ENCODE data around the gene HSD17B13. TPM values are rescaled to one million over a fixed set of nuclear protein-coding genes. Genes with fewer than 3 reads are reported as not detected.

Gene HSD17B13
- total RNA-seq, 1 experiment from 2014 or later = not detected

DNA sequence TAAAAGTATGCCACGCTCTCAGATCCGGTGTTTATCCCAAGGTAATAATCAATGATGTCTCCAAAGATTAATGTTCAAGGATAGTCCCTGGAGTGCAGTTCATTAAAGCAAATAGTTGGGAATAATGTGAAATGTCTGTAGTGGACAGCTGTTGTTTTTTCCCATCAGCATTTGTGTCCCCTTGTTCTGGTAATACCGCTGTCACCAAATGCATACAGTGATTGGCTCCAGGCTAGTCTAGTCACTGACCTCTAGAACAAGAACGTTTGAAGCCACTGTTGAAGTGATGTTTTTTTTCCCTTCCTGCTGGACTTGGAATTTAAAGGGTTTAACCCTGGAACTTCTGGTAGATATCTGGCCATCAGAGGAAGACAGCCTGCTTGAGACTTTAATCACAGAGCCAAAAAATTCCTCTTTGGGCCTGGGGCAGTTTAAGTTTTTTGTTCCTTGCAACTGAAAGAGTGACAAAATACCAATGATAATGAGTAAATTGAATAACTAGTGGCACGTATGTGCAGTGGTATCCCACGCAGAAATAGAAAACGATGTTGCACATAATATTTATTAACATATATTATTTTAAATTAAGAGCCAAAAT is 37.8 kb upstream of the HSD17B13 start:
- no peak for DNase-seq (ENCODE audit: low spot score)
- H3K27ac Mint-ChIP-seq = no peak overlapping the region
- ATAC-seq = no peak
- H3K4me1 Mint-ChIP-seq = peaks cover 22% of the 10 kb centered on the region
- ChIA-PET POLR2A (no interaction called here), CTCF (no interaction called here)
- H3K4me3 Mint-ChIP-seq = no peak overlapping the region
- peaks cover 1% of the 10 kb centered on the region; the same call in 1 of the 2 replicates for H3K9me3 Mint-ChIP-seq
- TF ChIP-seq, protein P1, sequence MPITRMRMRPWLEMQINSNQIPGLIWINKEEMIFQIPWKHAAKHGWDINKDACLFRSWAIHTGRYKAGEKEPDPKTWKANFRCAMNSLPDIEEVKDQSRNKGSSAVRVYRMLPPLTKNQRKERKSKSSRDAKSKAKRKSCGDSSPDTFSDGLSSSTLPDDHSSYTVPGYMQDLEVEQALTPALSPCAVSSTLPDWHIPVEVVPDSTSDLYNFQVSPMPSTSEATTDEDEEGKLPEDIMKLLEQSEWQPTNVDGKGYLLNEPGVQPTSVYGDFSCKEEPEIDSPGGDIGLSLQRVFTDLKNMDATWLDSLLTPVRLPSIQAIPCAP (CRISPR knock-in tag; IDR thresholded peaks at IDR 0.05) = no peak
- TF ChIP-seq NFE2L1 (CRISPR knock-in tag; IDR thresholded peaks at IDR 0.05) = no peak
- TF ChIP-seq, protein P2, sequence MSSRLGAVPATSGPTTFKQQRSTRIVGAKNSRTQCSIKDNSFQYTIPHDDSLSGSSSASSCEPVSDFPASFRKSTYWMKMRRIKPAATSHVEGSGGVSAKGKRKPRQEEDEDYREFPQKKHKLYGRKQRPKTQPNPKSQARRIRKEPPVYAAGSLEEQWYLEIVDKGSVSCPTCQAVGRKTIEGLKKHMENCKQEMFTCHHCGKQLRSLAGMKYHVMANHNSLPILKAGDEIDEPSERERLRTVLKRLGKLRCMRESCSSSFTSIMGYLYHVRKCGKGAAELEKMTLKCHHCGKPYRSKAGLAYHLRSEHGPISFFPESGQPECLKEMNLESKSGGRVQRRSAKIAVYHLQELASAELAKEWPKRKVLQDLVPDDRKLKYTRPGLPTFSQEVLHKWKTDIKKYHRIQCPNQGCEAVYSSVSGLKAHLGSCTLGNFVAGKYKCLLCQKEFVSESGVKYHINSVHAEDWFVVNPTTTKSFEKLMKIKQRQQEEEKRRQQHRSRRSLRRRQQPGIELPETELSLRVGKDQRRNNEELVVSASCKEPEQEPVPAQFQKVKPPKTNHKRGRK (CRISPR knock-in tag; IDR thresholded peaks at IDR 0.05; ENCODE audit: borderline replicate concordance) = no peak
- TF ChIP-seq IRF2 (CRISPR knock-in tag; IDR thresholded peaks at IDR 0.05; ENCODE audit: borderline replicate concordance, low read depth) = no peak
- no peak for TF ChIP-seq ATF1 (CRISPR knock-in tag; IDR thresholded peaks at IDR 0.05)
- TF ChIP-seq ZNF281 (CRISPR knock-in tag; IDR thresholded peaks at IDR 0.05) = no peak
- H3K36me3 Mint-ChIP-seq = peaks cover 11% of the 10 kb centered on the region
- H3K27me3 Mint-ChIP-seq (ENCODE audit: low read depth) = no peaks in the 10 kb centered on the region

DNA sequence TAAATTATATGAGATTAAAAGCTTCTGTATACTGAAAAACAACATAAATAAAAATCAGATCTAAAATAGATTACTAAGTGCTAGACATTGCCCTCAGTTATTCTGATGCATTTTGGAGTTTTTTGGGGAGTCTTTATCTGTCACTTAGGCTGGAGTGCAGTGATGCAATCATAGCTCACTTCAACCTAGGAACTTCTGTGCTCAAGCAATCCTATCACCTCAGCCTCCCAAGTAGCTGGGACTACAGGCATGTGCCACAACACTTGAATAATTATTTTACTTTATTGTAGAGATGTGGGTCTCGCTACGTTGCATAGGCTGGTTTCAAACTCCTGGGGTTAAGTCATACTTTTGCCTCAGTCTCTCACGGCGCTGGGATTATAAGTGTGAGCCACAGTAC is 36.6 kb upstream of the HSD17B13 start:
- Mint-ChIP-seq H3K4me3 (no peak overlapping the region), H3K4me1 (peaks cover 22% of the 10 kb centered on the region), H3K9me3 (no peaks in the 10 kb centered on the region), H3K36me3 (peaks cover 6% of the 10 kb centered on the region), H3K27ac (no peak overlapping the region), H3K27me3 (ENCODE audit: low read depth) (no peaks in the 10 kb centered on the region)
- DNase-seq (ENCODE audit: low spot score) (no peak), ATAC-seq (no peak)
- POLR2A ChIA-PET = no interaction called here
- CTCF ChIA-PET = no interaction called here
- TF ChIP-seq NR1H2 (CRISPR knock-in tag; IDR thresholded peaks at IDR 0.05) (no peak), ZNF281 (CRISPR knock-in tag; IDR thresholded peaks at IDR 0.05) (no peak), SMAD3 (CRISPR knock-in tag; IDR thresholded peaks at IDR 0.05; ENCODE audit: borderline replicate concordance) (no peak), NR3C1 (CRISPR knock-in tag; conservative IDR thresholded peaks at IDR 0.05; ENCODE audit: low read depth) (no peak), ELF4 (CRISPR knock-in tag; IDR thresholded peaks at IDR 0.05; ENCODE audit: low read depth) (no peak), CBFB (CRISPR knock-in tag; IDR thresholded peaks at IDR 0.05; ENCODE audit: low read depth) (no peak), ETV6 (CRISPR knock-in tag; IDR thresholded peaks at IDR 0.05) (no peak), NFYB (CRISPR knock-in tag; conservative IDR thresholded peaks at IDR 0.05; ENCODE audit: low read depth) (no peak)
- TF ChIP-seq, protein P3, sequence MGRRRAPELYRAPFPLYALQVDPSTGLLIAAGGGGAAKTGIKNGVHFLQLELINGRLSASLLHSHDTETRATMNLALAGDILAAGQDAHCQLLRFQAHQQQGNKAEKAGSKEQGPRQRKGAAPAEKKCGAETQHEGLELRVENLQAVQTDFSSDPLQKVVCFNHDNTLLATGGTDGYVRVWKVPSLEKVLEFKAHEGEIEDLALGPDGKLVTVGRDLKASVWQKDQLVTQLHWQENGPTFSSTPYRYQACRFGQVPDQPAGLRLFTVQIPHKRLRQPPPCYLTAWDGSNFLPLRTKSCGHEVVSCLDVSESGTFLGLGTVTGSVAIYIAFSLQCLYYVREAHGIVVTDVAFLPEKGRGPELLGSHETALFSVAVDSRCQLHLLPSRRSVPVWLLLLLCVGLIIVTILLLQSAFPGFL (CRISPR knock-in tag; IDR thresholded peaks at IDR 0.05; ENCODE audit: borderline replicate concordance) = no peak
- TF ChIP-seq, protein P4, sequence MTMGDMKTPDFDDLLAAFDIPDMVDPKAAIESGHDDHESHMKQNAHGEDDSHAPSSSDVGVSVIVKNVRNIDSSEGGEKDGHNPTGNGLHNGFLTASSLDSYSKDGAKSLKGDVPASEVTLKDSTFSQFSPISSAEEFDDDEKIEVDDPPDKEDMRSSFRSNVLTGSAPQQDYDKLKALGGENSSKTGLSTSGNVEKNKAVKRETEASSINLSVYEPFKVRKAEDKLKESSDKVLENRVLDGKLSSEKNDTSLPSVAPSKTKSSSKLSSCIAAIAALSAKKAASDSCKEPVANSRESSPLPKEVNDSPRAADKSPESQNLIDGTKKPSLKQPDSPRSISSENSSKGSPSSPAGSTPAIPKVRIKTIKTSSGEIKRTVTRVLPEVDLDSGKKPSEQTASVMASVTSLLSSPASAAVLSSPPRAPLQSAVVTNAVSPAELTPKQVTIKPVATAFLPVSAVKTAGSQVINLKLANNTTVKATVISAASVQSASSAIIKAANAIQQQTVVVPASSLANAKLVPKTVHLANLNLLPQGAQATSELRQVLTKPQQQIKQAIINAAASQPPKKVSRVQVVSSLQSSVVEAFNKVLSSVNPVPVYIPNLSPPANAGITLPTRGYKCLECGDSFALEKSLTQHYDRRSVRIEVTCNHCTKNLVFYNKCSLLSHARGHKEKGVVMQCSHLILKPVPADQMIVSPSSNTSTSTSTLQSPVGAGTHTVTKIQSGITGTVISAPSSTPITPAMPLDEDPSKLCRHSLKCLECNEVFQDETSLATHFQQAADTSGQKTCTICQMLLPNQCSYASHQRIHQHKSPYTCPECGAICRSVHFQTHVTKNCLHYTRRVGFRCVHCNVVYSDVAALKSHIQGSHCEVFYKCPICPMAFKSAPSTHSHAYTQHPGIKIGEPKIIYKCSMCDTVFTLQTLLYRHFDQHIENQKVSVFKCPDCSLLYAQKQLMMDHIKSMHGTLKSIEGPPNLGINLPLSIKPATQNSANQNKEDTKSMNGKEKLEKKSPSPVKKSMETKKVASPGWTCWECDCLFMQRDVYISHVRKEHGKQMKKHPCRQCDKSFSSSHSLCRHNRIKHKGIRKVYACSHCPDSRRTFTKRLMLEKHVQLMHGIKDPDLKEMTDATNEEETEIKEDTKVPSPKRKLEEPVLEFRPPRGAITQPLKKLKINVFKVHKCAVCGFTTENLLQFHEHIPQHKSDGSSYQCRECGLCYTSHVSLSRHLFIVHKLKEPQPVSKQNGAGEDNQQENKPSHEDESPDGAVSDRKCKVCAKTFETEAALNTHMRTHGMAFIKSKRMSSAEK (CRISPR knock-in tag; IDR thresholded peaks at IDR 0.05; ENCODE audit: borderline replicate concordance) = no peak
- TF ChIP-seq, protein P5, sequence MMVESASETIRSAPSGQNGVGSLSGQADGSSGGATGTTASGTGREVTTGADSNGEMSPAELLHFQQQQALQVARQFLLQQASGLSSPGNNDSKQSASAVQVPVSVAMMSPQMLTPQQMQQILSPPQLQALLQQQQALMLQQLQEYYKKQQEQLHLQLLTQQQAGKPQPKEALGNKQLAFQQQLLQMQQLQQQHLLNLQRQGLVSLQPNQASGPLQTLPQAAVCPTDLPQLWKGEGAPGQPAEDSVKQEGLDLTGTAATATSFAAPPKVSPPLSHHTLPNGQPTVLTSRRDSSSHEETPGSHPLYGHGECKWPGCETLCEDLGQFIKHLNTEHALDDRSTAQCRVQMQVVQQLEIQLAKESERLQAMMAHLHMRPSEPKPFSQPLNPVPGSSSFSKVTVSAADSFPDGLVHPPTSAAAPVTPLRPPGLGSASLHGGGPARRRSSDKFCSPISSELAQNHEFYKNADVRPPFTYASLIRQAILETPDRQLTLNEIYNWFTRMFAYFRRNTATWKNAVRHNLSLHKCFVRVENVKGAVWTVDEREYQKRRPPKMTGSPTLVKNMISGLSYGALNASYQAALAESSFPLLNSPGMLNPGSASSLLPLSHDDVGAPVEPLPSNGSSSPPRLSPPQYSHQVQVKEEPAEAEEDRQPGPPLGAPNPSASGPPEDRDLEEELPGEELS (CRISPR knock-in tag; IDR thresholded peaks at IDR 0.05) = no peak

Measured in WTC11 (cell line).